Measurements from ENCODE around the gene GFOD1. TPM values are rescaled to one million over a fixed set of nuclear protein-coding genes. Genes with fewer than 3 reads are reported as not detected.
A peak's percentile ranks its signal among the peaks of the same experiment; 100 is the strongest.

GFOD1 gene
- total RNA-seq, 4 donors from 2014 or later, result 21.8 to 49.4 (median 31.1) TPM

DNA sequence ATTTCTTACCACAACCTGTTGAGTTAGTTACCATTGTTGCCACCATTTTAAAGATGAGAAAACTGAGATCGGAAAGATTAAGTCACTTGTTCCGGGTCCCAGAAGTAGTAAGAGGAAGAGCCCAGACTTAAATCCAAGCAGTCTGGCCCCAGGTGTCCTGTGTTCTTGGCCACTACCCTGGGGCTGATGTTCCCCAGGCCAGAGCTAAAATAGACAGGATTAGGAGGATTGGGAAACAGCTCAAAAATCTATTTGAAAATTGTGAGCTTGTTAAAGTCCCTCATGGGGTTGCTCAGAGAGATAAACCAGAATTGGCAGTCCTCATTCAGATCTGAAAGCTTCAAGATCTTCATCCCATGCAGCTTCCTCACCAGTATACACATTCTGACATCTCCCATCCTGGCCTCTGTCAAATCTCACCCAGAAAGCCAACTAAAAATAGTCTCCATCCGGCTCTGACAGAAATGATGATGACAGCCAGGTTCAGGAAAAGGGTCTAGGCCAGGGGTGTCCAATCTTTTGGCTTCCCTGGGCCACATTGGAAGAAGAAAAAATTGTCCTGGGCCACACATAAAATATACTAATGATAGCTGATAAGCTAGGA lies 62.0 kb downstream of the GFOD1 start:
- no peaks in the 10 kb centered on the region for H3K27me3 ChIP-seq
- no peaks in the 10 kb centered on the region for H3K9me3 ChIP-seq
- peak overlapping the region in 2 of 4 donors; percentile 41 to 49 for H3K27ac ChIP-seq
- no peak for DNase-seq (ENCODE audit: low spot score in 2 of 2)
- TF ChIP-seq POLR2A (IDR thresholded peaks at IDR 0.05), result no peak
- no peak for TF ChIP-seq EP300 (IDR thresholded peaks at IDR 0.05)
- TF ChIP-seq, protein P1, sequence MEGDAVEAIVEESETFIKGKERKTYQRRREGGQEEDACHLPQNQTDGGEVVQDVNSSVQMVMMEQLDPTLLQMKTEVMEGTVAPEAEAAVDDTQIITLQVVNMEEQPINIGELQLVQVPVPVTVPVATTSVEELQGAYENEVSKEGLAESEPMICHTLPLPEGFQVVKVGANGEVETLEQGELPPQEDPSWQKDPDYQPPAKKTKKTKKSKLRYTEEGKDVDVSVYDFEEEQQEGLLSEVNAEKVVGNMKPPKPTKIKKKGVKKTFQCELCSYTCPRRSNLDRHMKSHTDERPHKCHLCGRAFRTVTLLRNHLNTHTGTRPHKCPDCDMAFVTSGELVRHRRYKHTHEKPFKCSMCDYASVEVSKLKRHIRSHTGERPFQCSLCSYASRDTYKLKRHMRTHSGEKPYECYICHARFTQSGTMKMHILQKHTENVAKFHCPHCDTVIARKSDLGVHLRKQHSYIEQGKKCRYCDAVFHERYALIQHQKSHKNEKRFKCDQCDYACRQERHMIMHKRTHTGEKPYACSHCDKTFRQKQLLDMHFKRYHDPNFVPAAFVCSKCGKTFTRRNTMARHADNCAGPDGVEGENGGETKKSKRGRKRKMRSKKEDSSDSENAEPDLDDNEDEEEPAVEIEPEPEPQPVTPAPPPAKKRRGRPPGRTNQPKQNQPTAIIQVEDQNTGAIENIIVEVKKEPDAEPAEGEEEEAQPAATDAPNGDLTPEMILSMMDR (IDR thresholded peaks at IDR 0.05), result no peak
- 48 to 52% methylated on average over 3 of the region's 3 CpGs for WGBS, 2 donors
- no peaks in the 10 kb centered on the region for H3K36me3 ChIP-seq
- peaks cover 0 to 52% (median 28%) of the 10 kb centered on the region in 4 donors for H3K4me1 ChIP-seq
- H3K4me3 ChIP-seq, result no peak overlapping the region

GRCh38 chr6:13423252-13423651 lies 64.1 kb downstream of the GFOD1 start:
- WGBS, 2 donors, result 99 to 100% methylated on average over 6 of the region's 6 CpGs
- H3K4me3 ChIP-seq, result no peak overlapping the region
- no peaks in the 10 kb centered on the region for H3K9me3 ChIP-seq
- peak overlapping the region in 2 of 4 donors; percentile 47 to 53 for H3K27ac ChIP-seq
- H3K36me3 ChIP-seq, result no peaks in the 10 kb centered on the region
- H3K4me1 ChIP-seq, result peaks cover 0 to 56% (median 24%) of the 10 kb centered on the region in 4 donors
- no peaks in the 10 kb centered on the region for H3K27me3 ChIP-seq
- DNase-seq (ENCODE audit: low spot score in 2 of 2), result no peak
- no peak for TF ChIP-seq POLR2A (IDR thresholded peaks at IDR 0.05)
- TF ChIP-seq, protein P1 (IDR thresholded peaks at IDR 0.05), result no peak
- TF ChIP-seq EP300 (IDR thresholded peaks at IDR 0.05), result no peak

DNA sequence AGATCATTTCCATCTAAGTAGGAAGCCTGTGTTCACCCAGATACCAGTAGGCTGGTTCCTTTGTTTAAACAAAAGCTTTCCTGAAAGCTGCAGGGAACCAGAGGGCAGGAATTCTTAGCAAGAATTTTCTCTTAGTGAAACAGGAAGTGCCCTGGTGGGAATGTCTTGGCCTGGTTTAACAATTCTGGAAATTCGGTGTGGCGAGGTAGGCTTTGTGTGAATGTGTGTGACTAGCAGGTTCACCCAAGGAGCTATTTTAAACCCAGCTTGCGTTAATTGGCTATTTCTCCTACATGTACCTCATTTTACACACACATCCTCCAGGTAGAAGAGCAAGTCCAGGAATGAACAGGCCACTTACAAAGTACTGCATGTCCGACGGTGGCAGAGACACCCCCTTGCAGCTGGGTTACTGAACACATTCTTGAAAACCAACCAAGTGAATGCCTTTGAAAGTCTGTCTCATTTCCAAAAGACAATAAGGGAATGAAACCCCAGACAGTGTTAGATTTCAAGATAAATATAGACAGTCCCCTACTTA lies 64.6 kb downstream of the GFOD1 start:
- Histone ChIP-seq H3K4me1 (peaks cover 0 to 51% (median 24%) of the 10 kb centered on the region in 4 donors), H3K9me3 (no peaks in the 10 kb centered on the region), H3K4me3 (no peak overlapping the region), H3K36me3 (no peaks in the 10 kb centered on the region), H3K27ac (peak overlapping the region in 2 of 4 donors; percentile 47 to 53), H3K27me3 (no peaks in the 10 kb centered on the region)
- no peak for DNase-seq (ENCODE audit: low spot score in 2 of 2)
- TF ChIP-seq POLR2A (IDR thresholded peaks at IDR 0.05), result no peak
- TF ChIP-seq, protein P1 (IDR thresholded peaks at IDR 0.05), result no peak
- TF ChIP-seq EP300 (IDR thresholded peaks at IDR 0.05), result peak in 1 of 2 donors; percentile 40
- 36 to 37% methylated on average over 5 of the region's 5 CpGs for WGBS, 2 donors

DNA sequence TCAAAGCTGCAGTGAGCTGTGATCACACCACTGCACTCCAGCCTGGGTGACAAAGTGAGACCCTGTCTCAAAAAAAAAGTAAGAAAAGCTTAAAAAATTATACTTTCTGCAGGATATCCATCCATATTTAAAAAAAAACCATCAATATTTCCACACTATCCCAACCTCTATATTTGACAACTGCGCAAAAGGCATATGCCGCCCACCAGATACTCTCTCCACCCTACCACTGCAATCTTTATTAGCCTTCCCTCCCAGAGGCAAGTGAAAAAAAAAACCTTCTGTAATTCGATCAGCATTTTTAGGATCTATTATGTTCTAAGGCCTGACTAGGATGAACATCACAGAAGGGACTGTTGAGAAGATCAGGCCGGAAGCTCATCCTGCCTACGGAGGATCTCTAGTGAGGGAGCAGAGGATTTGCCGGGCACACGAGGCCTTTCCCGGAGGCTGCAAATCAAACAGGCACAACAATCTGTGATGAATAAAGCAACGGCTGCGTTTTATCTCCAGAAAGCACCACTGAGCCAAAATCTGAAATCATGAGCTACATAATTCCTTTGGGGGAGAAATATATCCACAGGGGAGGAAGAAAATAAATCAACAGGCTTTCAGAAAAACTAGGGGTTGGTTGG lies 65.9 kb downstream of the GFOD1 start:
- WGBS, 2 donors, result 54 to 55% methylated on average over 10 of the region's 10 CpGs
- Histone ChIP-seq H3K27me3 (no peaks in the 10 kb centered on the region), H3K36me3 (no peaks in the 10 kb centered on the region), H3K4me1 (peaks cover 0 to 48% (median 24%) of the 10 kb centered on the region in 4 donors), H3K9me3 (no peaks in the 10 kb centered on the region), H3K4me3 (no peak overlapping the region), H3K27ac (peak overlapping the region in 2 of 4 donors; percentile 47 to 53)
- TF ChIP-seq POLR2A (IDR thresholded peaks at IDR 0.05) (no peak), EP300 (IDR thresholded peaks at IDR 0.05) (no peak)
- TF ChIP-seq, protein P1 (IDR thresholded peaks at IDR 0.05), result no peak
- no peak for DNase-seq (ENCODE audit: low spot score in 2 of 2)

- TF ChIP-seq EP300 (IDR thresholded peaks at IDR 0.05), result no peak
- no peak for TF ChIP-seq POLR2A (IDR thresholded peaks at IDR 0.05)
- TF ChIP-seq, protein P1 (IDR thresholded peaks at IDR 0.05), result no peak
- Histone ChIP-seq H3K9me3 (no peaks in the 10 kb centered on the region), H3K36me3 (no peaks in the 10 kb centered on the region), H3K4me1 (peaks cover 0 to 42% (median 21%) of the 10 kb centered on the region in 4 donors), H3K4me3 (no peak overlapping the region), H3K27me3 (no peaks in the 10 kb centered on the region), H3K27ac (peak overlapping the region in 2 of 4 donors; percentile 0 to 49)
- no peak for DNase-seq (ENCODE audit: low spot score in 2 of 2)
- WGBS, 2 donors, result 37 to 66% methylated on average over 6 of the region's 6 CpGs
Measured at GRCh38 chr6:13420269-13420668, 67.1 kb downstream of the GFOD1 start.
